Measurements from ENCODE around the gene CD274.

CD274 gene

GRCh38 chr9:5500441-5501235, 50.3 kb downstream of the CD274 start:
- DNase-seq = peak; percentile 98

- DNase-seq = no peak
Observed at GRCh38 chr9:5502553-5502952, 52.2 kb downstream of the CD274 start.

GRCh38 chr9:5509573-5509972, 59.2 kb downstream of the CD274 start:
- DNase-seq = no peak

GRCh38 chr9:5510360-5510931, 60.1 kb downstream of the CD274 start, which contains the start of gene PDCD1LG2:
TSS of gene PDCD1LG2 (plus strand) at chr9:5510531. CDS start at chr9:5522547, 12,016 bp downstream.
- DNase-seq = no peak

- DNase-seq = no peak
Observed at GRCh38 chr9:5510989-5511388, 60.6 kb downstream of the CD274 start.

- DNase-seq = no peak
Observed at GRCh38 chr9:5511476-5511875, 61.1 kb downstream of the CD274 start.

- DNase-seq = no peak
Observed at GRCh38 chr9:5511935-5512580, 61.7 kb downstream of the CD274 start.

- no peak for DNase-seq
Observed at GRCh38 chr9:5512658-5513452, 62.5 kb downstream of the CD274 start.

- no peak for DNase-seq
Observed at GRCh38 chr9:5513966-5514616, 63.7 kb downstream of the CD274 start.

GRCh38 chr9:5514617-5515260, 64.4 kb downstream of the CD274 start:
- DNase-seq = no peak

GRCh38 chr9:5515261-5515650, 64.9 kb downstream of the CD274 start:
- DNase-seq = no peak

- no peak for DNase-seq
Observed at GRCh38 chr9:5516453-5517220, 66.3 kb downstream of the CD274 start.

GRCh38 chr9:5518171-5518936, 68.0 kb downstream of the CD274 start:
- no peak for DNase-seq

- no peak for DNase-seq
Observed at GRCh38 chr9:5518937-5519319, 68.6 kb downstream of the CD274 start.

Measured in hematopoietic multipotent progenitor cell treated with erythropoietin and hydrocortisone succinate and interleukin-3 and kit ligand, for 8 days (in vitro differentiated cells).